Heart right ventricle (tissue), 16 donors: ENCODE results near the gene MUC5AC. TPM values are rescaled to one million over a fixed set of nuclear protein-coding genes. Genes with fewer than 3 reads are reported as not detected.

Experiments used
- ATAC-seq, 8 donors: fragments of 200-7000 bp; cut with Tn5 transposase; one replicate each; pipeline ENCODE4 v1.9.1; 2020; ENCODE audit warnings: mild to moderate bottlenecking in 8 of 8, moderate library complexity in 8 of 8, moderate number of reproducible peaks in 1 of 8
- DNase-seq, 2 donors: peaks; one replicate each; pipeline ENCODE4 v3.0.0-alpha.2; 2020
- H3K27ac ChIP-seq, 10 donors: fragments of 200-600 bp; sonication (generic) in 2 of 10; one replicate each; pipeline versions ENCODE4 v1.5.0 to v1.8.0; 2020 to 2022; ENCODE audit warnings: mild to moderate bottlenecking in 3 of 10
- H3K27me3 ChIP-seq, 7 donors: fragments of 200-600 bp; one replicate each; pipeline ENCODE4 v1.8.0; 2021 to 2022; ENCODE audit warnings: mild to moderate bottlenecking in 2 of 7
- H3K36me3 ChIP-seq, 9 donors: fragments of 200-600 bp; sonication (generic) in 1 of 9; one replicate each; pipeline versions ENCODE4 v1.5.0 to v1.8.0; 2020 to 2022; ENCODE audit warnings: mild to moderate bottlenecking in 2 of 9
- H3K4me1 ChIP-seq, 9 donors: fragments of 200-600 bp; sonication (generic) in 1 of 9; one replicate each; pipeline versions ENCODE4 v1.5.0 to v1.8.0; 2020 to 2022; ENCODE audit warnings: mild to moderate bottlenecking in 4 of 9
- H3K4me3 ChIP-seq, 10 donors: fragments of 200-600 bp; sonication (generic) in 2 of 10; one replicate each; pipeline versions ENCODE4 v1.5.0 to v1.8.0; 2020 to 2022; ENCODE audit warnings: mild to moderate bottlenecking in 7 of 10, moderate library complexity in 2 of 10
- H3K9me3 ChIP-seq, 11 donors: fragments of 200-600 bp in 10 of 11; sonication (generic) in 2 of 11; one replicate each; pipeline versions ENCODE4 v1.5.0 to v1.8.0; 2013 to 2022; ENCODE audit warnings: mild to moderate bottlenecking in 2 of 11, control low read depth in 1 of 11, moderate library complexity in 1 of 11
- CTCF ChIP-seq, 9 donors: fragments of 200-600 bp; sonication (generic) in 2 of 9; IDR thresholded peaks; one replicate each; pipeline versions ENCODE4 v1.5.0 to v1.8.0; 2021 to 2022; ENCODE audit warnings: antibody characterized with exemption in 9 of 9, mild to moderate bottlenecking in 5 of 9, moderate library complexity in 1 of 9
- WGBS, 2 donors: extraction: QIAGEN DNeasy Blood & Tissue Kit; methylation state at CpG; one replicate each; pipeline ENCODE4 v1.1.7; 2013; ENCODE audit warnings: inconsistent platforms in 1 of 2; 5-methylcytosine and 5-hydroxymethylcytosine counted together
- intact Hi-C, 10 donors: fragments of 100-400 bp; cut with DNase I; formaldehyde crosslinking; loops; one replicate each; pipeline versions ENCODE4 v1.11.1 to v1.14.2; 2022
- polyA plus RNA-seq, 2 donors: library from polyadenylated mRNA; stranded (reverse); fragments of 200-250 nt; gene quantifications; one replicate each; pipeline ENCODE4 v1.2.3, GENCODE V29; 2013
- total RNA-seq, 10 donors: library from RNA; stranded (reverse); fragmentation: NEBNext Ultra II Directional in 3 of 10; extraction: Animal tissue kit (Norgen Biotek cat#: 25700) in 3 of 10; gene quantifications; one replicate each; pipeline versions ENCODE4 v1.2.1 to v1.2.4, GENCODE V29; 2021 to 2023
- donor health status: Arrhythmogenic right ventricular cardiomyopathy.
- donor health status: ischemic (EF 13 %, LVEDD 7.1; RV severe dilation, severe dysfunction).
- donor health status: healthy with polysubstance abuse.
- donor health status: DM: no; HTN: yes; CAD: no.
- donor health status: DM: no; HTN: no; CAD: no.
- donor health status: ischemic (EF 25% LVEDD 6.9; RV normal size, moderate dysfunction).
- donor health status: ischemic (EF 25% LVEDD 5.7; RV mildly dilated, moderate dysfunction).
- donor health status: healthy.
- donor health status: DM: yes; HTN: yes; CAD: no.
- donor health status: Ischemic cardiomyopathy.
- donor health status: ischemic (EF 35%, LVEDD 5.7; RV mildly dilated, moderate dysfunction).
- donor health status: nonischemic (EF 11% LVEDD 7.7; RV severe dilation, severe dysfunction).
- donor health status: DM: yes; HTN: yes; CAD: no.
- donor health status: PGD.
- donor health status: ischemic (EF 29% LVEDD 5.4; RV normal size, mild dysfunction).
- donor health status: nonischemic (EF 23%, LVEDD 6.1; RV moderate dilation, normal function).

The MUC5AC gene
- total and polyA plus RNA-seq, 12 donors, result not detected

- H3K36me3 ChIP-seq, result no peaks in the 10 kb centered on the region
- peaks cover 0 to 44% (median 14%) of the 10 kb centered on the region in 7 donors for H3K27me3 ChIP-seq
- H3K27ac ChIP-seq, result no peak overlapping the region
- WGBS, 2 donors, result 74 to 76% methylated on average over 31 to 33 of the region's 33 CpGs
- peak in 1 of 8 donors; percentile 39 for ATAC-seq
- TF ChIP-seq CTCF (IDR thresholded peaks at IDR 0.05), result no peak
- H3K9me3 ChIP-seq, result peaks cover 0 to 6% (median 0%) of the 10 kb centered on the region in 11 donors
- no peak overlapping the region for H3K4me3 ChIP-seq
- DNase-seq, result no peak
- no peaks in the 10 kb centered on the region for H3K4me1 ChIP-seq
- intact Hi-C loops, result no loop called here
Measured at GRCh38 chr11:1128311-1129142, 29.2 kb upstream of the MUC5AC start.

GRCh38 chr11:1129143-1129610, 28.6 kb upstream of the MUC5AC start:
- TF ChIP-seq CTCF (IDR thresholded peaks at IDR 0.05), result no peak
- DNase-seq (no peak), ATAC-seq (peak in 1 of 8 donors; percentile 29)
- peaks cover 0 to 13% (median 5%) of the 10 kb centered on the region in 11 donors for H3K9me3 ChIP-seq
- WGBS, 2 donors, result 59 to 67% methylated on average over 17 of the region's 17 CpGs
- no peaks in the 10 kb centered on the region for H3K36me3 ChIP-seq
- no peak overlapping the region for H3K4me3 ChIP-seq
- no peaks in the 10 kb centered on the region for H3K4me1 ChIP-seq
- no peak overlapping the region for H3K27ac ChIP-seq
- H3K27me3 ChIP-seq, result peaks cover 0 to 44% (median 14%) of the 10 kb centered on the region in 7 donors
- intact Hi-C loops, result no loop called here

- WGBS, 2 donors, result 78 to 79% methylated on average over 18 of the region's 18 CpGs
- no peak for DNase-seq
- intact Hi-C loops, result no loop called here
- Histone ChIP-seq H3K36me3 (no peaks in the 10 kb centered on the region), H3K27ac (no peak overlapping the region), H3K27me3 (peaks cover 0 to 44% (median 14%) of the 10 kb centered on the region in 7 donors), H3K4me1 (no peaks in the 10 kb centered on the region), H3K4me3 (no peak overlapping the region), H3K9me3 (peaks cover 0 to 18% (median 10%) of the 10 kb centered on the region in 11 donors)
- ATAC-seq, result no peak
- TF ChIP-seq CTCF (IDR thresholded peaks at IDR 0.05), result no peak
Measured at GRCh38 chr11:1129611-1130160, 28.1 kb upstream of the MUC5AC start.

- no peaks in the 10 kb centered on the region for H3K36me3 ChIP-seq
- H3K9me3 ChIP-seq, result peaks cover 0 to 25% (median 18%) of the 10 kb centered on the region in 11 donors
- no peaks in the 10 kb centered on the region for H3K4me1 ChIP-seq
- intact Hi-C loops, result no loop called here
- no peak for TF ChIP-seq CTCF (IDR thresholded peaks at IDR 0.05)
- no peak overlapping the region for H3K27ac ChIP-seq
- ATAC-seq (peak in 1 of 8 donors; percentile 35), DNase-seq (no peak)
- H3K4me3 ChIP-seq, result no peak overlapping the region
- 69 to 74% methylated on average over 15 of the region's 15 CpGs for WGBS, 2 donors
- H3K27me3 ChIP-seq, result peaks cover 0 to 44% (median 14%) of the 10 kb centered on the region in 7 donors
Measured at GRCh38 chr11:1130276-1131032, 27.3 kb upstream of the MUC5AC start.
